LoVo (cell line): Measurements from ENCODE around the gene CDKN2D.

ENCODE experiments used
- DNase-seq: peaks from one replicate; pipeline ENCODE4 v3.0.0-alpha.2; 2016; ENCODE audit warnings: low spot score

Gene CDKN2D

DNA sequence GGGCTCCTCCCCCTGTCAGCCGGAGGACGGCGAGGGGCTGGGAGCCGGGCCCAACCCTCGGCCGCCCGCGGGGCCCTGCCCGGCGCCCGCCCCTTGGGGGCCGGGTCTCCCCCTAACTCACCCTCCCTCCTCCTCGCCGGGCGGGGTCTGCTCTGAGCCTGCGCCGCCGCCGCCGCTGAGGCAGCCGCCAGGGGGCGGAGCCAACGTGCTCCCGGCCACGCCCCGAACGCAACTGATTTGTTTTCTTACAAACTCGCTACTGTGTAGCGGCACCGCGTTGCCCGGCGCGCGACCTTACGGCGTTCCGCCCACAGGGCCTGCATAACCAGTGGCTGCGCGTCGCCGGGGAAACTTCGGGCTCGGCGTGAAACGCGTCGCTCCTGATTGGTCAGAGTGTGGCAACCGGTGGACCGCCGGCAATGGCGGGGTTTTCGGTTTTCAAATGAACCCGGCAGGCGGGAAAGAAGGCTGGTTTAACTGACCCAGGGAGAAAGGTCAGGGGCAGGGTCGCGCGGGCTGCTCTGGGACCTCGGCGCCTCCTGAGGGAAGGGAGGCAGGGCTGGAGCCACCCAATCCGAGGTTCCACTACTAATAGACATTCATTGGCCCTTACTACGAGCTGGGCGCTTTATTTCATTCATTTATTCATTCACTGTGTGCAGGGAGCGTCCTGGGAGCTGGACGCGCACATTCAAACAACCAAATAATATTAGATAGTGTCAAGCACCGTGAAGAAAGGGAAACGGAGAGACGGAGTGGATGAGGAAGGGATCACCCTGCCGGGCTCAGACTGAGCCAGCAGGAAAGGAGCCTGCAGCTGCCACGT lies at the start of gene CDKN2D:
Gene CDKN2D (minus strand): TSS at position 154 of the 826 bp plus-strand sequence. CDS start 326 bp downstream, outside the sequence.
- DNase-seq, result peak; percentile 99

DNA sequence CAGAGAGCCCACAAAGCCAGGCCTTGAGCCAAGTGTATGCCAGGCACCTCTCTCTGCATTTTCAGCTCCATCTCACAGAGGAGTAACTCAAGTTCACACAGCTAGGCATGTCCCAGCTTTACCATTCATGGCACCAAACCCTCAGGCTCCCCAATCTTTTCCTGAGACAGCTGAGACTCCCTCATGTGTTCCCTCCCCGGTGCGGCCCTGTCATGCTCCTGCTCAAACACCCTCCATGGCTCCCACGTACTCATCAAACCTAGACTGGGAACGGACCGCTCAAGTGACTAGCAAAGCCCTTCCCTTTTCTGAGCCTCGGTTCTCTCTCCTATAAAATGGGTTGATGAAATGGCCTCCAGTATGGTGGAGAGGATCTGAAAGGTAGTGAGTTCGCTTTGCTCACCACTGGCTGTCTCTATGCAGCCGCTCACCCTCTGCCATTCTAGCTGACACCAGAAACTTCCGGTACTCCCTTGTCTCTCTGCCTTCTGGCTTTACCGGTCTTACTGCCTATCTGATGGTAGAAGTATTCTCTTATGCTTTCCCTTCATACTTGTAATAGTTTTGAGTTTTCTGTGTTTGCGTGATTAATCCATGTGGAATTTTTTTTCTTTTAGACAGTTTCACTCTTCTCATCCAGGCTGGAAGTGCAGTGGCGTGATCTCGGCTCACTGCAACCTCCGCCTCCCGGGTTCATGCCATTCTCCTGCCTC lies 48.8 kb upstream of the CDKN2D start:
- no peak for DNase-seq

- no peak for DNase-seq
Observed at GRCh38 chr19:10615429-10616023, 46.7 kb upstream of the CDKN2D start.

DNA sequence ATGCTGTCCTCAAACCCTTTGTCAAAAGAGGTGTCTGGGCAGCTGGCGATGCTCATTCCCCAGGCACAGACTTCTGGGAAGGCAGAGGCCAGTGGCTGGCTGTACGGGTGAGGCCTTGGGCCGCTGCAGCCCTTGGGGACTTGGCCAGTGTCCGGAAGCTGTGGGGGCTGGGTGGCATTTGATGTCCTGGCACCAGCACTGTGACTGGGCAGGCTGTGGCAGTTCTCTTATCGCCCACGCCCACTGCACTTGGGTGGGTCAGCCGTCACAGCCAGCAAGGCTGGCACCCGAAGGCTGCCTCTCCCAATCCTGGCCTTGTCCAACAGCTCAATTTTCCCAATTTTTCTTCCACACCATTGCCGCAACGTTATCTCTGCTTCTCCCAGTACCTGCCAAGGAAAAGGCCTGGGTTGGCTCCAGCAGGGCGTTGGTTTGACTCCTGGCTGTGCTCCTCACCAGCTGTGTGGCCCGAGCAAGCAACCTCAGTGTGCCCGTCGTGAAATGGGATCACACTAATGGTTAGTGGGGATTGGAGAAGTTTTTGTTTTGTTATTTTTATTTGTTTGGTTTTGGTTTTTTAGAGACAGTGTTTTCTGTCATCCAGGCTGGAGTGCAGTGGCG lies 43.8 kb upstream of the CDKN2D start:
- DNase-seq, result no peak

DNA sequence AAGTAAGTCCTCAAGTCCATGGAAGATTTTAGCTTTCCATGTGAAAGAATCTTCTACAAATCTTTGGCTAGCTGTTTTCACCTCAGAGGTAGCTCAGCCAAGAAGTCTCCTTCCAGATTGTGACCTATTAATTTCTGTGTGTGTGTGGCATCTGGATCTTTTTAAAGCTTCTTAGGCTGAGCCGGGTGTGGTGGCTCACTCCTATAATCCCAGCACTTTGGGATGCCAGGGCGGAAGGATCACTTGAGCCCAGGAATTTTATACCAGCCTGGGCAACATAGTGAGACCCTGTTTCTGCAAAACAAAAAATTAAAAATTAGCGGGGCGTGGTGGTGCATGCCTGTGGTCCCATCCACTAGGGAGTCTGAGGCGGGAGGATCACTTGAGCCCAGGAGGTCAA lies 43.1 kb upstream of the CDKN2D start:
- DNase-seq, result no peak

GRCh38 chr19:10604460-10604980 lies 35.7 kb upstream of the CDKN2D start:
- DNase-seq, result no peak

DNA sequence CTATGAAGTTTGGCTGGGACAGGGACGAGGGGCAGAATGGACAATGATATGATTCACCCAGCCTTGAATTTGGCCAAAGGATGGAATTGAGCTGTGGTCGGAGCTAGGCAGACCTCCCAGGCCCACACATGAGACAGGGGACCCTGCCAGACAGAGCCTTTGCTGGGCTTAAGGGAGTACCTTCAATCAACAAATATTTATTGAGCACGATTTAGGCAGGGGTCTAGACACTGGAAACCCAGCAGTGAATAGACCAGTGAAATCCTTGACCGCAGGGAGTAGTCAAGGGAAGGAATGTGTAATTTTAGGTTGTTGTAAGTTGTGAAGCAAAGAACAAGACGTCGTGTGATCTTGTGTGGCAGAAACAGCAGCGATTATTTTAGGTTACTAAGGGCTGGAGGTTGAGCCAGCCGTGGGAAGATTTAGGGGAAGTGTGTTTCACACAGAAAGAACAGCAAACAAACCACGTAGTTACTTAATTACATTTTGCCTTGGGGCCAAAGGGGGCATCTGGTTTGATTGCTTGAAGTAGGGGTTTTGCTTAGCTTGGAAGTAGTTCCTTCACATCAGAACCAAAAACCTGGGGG lies 35.2 kb upstream of the CDKN2D start:
- no peak for DNase-seq

DNA sequence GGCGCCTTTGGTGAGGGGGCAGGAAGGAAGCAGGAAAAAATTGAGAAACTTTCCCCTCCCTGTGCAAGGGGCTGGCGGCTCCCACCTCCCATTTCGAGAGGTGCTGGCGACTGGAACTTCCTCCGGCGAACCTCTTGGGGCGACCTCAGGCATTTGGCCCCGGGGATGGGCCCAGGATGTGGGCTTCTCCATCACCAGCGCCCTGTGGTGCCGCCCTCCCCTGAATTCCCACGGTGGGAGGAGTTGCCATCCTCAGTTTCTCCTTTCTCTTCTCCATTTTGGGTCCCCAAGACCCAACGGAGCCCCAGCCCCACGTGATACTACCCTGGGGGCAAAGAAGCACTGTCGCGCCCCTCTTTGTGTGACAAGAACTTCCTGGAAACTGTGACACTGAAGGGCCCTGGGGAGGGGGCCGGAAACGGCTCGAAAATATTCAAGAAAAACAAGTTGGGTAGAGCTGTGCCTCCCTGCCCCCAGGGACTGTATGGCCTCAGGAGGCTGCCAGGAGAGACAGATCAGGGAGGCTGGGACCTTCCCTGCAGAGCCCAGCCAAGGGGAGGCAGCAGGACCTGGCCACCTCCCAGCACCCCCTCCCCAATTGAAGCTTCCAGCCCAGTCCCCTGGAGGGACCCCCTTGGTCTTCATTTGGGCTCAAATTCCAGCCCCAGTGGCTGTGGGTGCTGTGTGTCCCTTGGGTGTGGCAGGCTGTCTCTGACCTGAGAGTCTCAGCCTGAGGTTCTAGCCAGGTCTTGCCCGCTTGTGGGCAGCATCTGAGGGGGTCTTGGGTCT lies 34.5 kb upstream of the CDKN2D start:
- no peak for DNase-seq

DNA sequence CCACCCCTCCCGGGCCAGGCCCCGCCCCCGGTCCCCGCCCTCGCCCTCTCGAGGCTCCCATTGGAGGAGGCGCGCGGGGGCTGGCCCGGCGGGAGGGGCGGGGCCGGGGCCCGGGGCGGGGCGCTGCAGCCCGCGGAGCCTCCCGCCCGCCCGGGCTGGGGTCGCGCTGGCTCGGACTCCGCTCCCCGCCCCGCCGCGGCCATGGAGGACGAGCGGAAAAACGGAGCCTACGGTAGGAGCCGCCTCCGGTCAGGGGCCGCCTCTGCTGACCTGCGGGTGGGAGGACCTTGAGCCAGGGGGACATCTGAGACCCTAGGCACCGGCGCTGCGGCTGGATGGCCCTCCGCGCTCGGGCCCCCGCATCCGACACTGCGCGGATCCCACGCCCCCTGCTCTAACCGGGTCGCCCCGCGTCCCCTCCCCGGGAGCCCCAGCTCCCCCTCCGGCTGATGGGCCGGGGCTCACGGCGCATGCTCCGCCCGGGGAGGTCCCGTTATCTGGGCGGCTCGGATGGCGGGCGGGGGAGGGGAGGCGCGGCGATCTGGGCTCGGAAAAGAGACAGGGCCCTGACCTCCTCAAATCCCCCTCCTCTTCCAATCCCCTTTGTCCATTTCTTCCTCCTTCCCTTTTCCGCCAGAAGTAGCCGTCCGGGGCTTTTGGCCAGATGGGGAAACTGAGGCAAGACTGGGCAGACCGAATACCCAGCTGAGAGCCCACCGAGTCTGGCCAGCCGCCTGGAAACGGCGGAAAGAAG lies 33.7 kb upstream of the CDKN2D start:
- peak; percentile 76 for DNase-seq

DNA sequence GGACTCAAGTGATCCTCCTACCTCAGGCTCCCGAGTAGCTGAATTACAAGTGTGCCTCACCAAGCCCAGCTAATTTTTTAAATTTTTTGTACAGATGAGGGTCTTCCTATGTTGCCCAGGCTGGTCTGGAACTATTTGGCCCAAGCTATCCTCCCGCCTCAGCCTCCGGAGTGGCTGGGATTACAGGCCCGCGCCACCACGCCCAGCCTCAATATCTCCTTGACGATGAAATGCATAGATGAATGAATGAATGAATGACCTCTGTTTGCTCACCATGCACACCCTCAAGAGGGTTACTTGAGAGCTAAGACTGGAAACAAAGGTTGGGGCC lies 33.2 kb upstream of the CDKN2D start:
- DNase-seq, result no peak

DNA sequence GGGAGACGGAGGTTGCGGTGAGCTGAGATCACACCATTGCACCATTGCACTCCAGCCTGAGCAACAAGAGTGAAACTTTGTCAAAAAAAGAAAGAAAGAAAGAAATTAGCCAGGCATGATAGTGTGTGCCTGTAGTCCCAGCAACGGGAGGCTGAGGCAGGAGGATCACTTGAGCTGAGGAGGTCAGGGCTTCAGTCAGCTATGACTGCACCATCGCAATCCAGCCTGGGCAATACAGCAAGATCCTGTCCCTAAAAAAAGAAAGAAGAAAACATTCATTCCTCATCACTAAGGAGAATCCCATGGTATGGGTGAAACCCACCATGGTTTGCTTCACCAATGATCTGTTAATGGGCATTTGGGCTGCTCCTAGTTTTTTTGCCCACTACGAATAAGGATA lies 31.4 kb upstream of the CDKN2D start:
- no peak for DNase-seq

DNA sequence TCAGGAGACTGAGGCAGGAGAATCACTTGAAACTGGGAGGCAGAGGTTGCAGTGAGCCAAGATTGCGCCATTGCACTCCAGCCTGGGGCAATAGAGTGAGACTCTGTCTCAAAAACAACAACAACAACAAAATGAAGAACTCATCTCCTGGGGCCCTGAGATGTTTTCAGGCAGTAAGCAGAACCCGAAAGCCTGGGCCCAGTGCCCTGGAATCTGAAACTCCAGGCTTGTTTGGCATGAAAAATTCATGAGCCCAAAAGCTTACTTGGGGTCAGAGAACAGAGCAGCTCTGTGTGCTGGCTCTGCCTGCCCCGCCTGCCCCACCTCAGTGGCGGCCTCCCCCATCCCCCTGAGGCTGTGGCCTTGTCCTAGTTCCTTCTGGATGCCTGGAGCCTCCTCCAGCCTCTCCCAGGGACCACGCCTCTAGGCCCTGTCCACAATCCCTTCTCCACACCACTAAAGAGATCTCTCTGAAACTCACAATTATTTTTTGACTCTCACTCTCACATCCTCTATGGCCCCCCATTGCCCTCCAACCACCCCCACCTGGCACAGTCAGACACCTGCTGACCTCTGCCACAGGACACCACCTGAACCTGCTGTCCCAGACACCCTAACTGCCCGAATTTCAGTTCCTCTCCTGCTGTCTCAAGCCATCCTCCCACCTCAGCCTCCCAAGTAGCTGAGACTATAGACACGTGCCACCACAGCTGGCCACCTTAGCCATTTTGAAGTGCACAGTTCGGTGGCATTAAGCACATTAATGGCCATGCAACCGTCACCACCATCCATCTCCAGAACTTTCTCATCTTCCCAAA lies 25.2 kb upstream of the CDKN2D start:
- DNase-seq, result no peak

DNA sequence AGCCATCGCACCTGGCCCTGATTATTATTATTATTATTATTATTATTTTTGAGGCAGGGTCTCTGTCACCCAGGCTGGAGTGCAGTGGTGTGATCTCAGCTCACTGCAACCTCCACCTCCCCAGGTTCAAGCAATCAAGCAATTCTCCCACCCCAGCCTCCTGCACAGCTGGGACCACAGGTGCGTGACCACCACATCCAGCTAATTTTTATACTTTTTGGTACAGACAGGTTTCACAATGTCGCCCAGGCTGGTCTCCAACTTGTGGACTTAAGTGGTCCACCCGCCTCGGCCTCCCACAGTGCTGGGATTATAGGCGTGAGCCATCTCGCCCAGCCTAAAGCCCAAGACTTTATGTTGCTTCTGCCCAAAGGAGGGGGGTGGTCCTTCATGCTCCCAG lies 24.4 kb upstream of the CDKN2D start:
- no peak for DNase-seq

- DNase-seq, result no peak
Observed at GRCh38 chr19:10587839-10588150, 19.0 kb upstream of the CDKN2D start.

DNA sequence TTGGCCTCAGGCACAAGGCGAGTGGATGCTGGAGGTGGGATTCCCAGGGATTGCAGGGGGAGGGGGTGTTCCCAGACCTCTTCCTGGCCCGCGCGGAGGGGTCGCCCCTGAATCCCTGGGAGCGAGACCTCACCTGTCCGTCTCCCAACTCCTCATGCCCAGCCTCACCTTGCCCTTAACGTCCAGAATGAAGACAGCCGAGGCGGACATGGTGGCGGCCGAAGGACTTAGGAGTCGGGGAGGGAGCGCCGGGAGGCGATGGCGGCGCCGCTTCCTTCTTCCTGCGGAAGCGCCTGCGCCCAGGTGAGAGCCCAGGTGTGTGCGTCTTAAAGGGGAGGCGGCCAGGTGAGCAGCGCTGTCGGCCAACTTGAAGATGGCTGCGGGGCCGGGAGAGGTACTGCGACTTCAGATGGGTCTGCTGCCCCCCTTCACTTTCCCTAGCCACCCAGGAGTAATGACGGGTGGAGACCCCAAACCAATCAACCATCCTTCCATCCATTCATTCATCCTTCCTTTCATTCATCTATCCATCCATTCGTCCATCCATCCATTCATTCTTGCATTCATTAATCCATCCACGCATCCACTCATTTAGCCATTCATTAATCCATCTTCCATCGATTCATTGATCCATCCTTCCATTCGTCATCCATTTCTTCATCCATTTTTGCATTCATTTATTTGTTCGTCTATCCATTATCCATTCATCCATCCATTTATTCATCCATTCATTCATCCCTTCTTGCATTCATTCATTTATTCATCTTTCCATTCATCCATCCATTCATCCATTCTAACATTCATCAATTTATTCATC lies 18.5 kb upstream of the CDKN2D start, which contains the start of gene AP1M2:
Gene AP1M2 (minus strand): TSS at position 291 of the 817 bp plus-strand sequence. CDS start 81 bp downstream, at position 210.
- peak; percentile 76 for DNase-seq

GRCh38 chr19:10586396-10586795 lies 17.6 kb upstream of the CDKN2D start:
- no peak for DNase-seq

DNA sequence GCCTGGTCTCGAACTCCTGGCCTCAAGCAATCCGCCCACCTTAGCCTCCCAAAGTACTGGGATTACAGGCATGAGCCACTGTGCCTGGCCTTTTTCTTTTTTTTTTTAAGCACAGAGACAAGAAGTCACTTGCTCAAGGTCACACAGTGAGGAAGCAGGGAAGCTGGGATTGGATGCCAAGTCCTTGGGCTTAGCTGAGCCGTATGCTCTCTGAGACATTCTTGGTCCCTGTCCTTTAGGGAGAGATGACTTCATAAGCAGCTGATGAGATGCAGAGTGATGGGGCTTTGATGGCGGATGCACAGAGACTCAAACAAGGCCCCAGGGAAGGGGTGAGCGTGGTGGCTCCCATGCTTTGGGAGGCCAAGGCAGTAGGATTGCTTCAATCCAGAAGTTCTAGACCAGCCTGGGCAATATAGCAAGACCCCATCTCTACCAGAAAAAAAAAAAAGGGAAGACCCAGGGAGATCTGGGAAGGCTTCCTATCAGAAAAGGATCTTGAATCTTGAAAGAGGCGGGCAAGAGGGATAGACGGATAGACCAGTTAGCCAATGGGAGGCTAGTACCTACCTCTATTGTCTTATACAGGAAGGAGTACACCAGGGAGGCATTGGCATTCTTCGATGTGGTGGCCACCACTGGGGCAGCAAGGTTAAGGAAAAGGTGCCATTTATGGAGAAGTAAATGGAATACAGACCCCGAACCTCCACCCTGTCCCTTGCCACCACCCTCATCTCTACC lies 14.4 kb upstream of the CDKN2D start:
- no peak for DNase-seq

- DNase-seq, result no peak
Observed at GRCh38 chr19:10582091-10582490, 13.3 kb upstream of the CDKN2D start.
